ENCODE measurements around the gene SCMH1.

SCMH1 gene

DNA sequence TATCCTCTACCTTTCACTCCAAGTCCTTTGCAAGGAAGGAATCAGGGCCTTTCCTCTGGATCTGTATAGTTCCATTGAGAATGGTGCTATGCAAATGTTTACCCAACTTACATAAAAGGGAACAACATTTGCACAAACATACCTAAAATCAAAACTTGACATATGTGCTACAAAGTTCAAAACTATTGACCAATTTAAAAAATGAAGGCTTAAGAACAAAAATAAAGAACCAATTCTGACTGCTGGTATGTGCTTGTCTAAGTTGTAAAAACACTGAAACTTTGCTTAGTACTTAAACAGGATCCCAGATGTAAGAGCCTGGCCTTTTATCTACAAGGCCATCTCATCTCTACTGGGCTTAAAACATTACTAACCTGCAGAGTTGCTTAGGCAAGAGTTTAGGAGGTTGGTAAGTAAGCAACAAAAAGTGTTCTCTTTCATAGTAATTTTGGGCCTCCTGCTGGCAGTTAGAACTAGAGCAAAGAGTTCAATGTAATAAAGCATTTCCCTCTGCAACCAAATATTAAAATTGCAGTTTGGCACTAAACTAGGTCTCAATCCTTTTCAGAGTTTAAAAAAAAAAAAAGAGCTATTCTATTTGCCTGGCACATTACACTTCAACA is 2.0 kb downstream of the SCMH1 start:
- Histone ChIP-seq H4K20me1 (ENCODE audit: control insufficient read depth, insufficient read depth, low read depth, low read length) (peaks cover 24% of the 10 kb centered on the region), H3K27ac (ENCODE audit: low read depth, low read length) (peak overlapping the region; percentile 72)
- TF ChIP-seq, protein P1, sequence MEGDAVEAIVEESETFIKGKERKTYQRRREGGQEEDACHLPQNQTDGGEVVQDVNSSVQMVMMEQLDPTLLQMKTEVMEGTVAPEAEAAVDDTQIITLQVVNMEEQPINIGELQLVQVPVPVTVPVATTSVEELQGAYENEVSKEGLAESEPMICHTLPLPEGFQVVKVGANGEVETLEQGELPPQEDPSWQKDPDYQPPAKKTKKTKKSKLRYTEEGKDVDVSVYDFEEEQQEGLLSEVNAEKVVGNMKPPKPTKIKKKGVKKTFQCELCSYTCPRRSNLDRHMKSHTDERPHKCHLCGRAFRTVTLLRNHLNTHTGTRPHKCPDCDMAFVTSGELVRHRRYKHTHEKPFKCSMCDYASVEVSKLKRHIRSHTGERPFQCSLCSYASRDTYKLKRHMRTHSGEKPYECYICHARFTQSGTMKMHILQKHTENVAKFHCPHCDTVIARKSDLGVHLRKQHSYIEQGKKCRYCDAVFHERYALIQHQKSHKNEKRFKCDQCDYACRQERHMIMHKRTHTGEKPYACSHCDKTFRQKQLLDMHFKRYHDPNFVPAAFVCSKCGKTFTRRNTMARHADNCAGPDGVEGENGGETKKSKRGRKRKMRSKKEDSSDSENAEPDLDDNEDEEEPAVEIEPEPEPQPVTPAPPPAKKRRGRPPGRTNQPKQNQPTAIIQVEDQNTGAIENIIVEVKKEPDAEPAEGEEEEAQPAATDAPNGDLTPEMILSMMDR (IDR thresholded peaks at IDR 0.05; ENCODE audit: low read depth, low read length, poor library complexity, severe bottlenecking): peak; percentile 36
- TF ChIP-seq EZH2phosphoT487 (IDR thresholded peaks at IDR 0.05; ENCODE audit: borderline replicate concordance, low read length): no peak

DNA sequence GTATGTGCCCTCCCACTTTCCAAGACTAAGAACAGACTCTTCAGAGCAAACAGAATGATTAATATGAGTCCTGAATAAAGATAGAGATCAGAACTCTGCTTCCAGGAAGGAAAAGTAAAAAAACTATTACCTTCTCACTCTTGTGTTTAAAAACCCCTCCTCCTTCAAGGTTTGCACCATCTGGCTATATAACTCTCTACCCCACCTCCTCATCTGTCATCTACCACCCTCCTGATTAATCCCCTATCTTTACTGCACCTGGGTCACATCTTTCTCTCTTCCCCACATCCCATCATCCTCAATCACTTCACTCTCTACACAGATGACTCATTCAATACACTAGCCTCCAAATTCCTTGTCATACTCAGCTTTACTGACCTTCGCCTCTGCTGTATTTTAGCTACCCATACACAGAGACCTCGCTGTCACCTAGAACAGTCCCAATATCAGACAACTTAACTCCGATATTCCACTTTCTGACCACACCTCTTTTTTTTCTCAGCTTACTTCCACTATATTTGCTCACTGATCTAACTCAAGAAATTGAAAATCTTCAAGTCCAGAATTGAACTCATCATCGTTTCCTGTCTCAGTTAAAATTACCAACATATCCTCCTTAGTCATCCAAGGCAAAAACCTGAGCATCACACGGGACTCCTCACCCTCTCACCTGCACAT is 3.7 kb downstream of the SCMH1 start:
- Histone ChIP-seq H3K4me1 (ENCODE audit: control insufficient read depth, low read length) (peaks cover 49% of the 10 kb centered on the region), H3K9me3 (ENCODE audit: control insufficient read depth, insufficient read depth, low read length) (no peaks in the 10 kb centered on the region), H3K27me3 (ENCODE audit: control insufficient read depth, low read length) (no peaks in the 10 kb centered on the region)

More for the DNA sequence above, 2.0 kb downstream of the SCMH1 start:
- no peaks in the 10 kb centered on the region for H3K9me2 ChIP-seq (replicated peaks; ENCODE audit: control insufficient read depth, low read length)
- H3K27me3 ChIP-seq (ENCODE audit: control insufficient read depth, low read length): no peaks in the 10 kb centered on the region
- H3K79me2 ChIP-seq (ENCODE audit: control insufficient read depth, low read length): peaks cover 81% of the 10 kb centered on the region
- peak overlapping the region; percentile 71 for H3K4me3 ChIP-seq (ENCODE audit: low read length)
- H3K4me2 ChIP-seq (ENCODE audit: low read length): peak overlapping the region; percentile 63
- H3K9me3 ChIP-seq (ENCODE audit: control insufficient read depth, insufficient read depth, low read length): no peaks in the 10 kb centered on the region
- peaks cover 58% of the 10 kb centered on the region for H3K4me1 ChIP-seq (ENCODE audit: control insufficient read depth, low read length)
- peaks cover 8% of the 10 kb centered on the region; the same call in 1 of the 2 replicates for H3F3A ChIP-seq (ENCODE audit: control insufficient read depth, insufficient read depth)
- H3K36me3 ChIP-seq (ENCODE audit: control insufficient read depth, low read length): peaks cover 23% of the 10 kb centered on the region

DNA sequence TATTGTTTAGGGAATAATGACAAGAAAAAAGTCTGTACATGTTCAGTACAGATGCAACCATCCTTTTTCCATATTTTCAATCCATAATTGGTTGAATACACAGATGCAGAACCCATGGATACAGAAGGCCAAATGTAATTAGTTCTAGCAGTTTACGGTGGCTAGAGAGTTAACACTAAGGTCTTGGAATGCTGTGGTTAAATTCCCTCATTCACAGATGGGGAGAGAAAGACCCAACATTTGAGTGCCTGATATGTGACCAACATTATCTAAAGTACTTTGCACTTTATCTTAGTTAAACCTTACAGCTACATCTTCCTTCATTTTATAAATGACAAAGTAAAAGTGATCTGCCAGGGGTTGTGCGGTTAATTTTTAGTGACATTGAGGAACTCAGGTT is 5.3 kb downstream of the SCMH1 start:
- peaks cover 31% of the 10 kb centered on the region for H4K20me1 ChIP-seq (ENCODE audit: control insufficient read depth, insufficient read depth, low read depth, low read length)
- no peak overlapping the region for H3K4me3 ChIP-seq (ENCODE audit: low read length)
- no peak overlapping the region for H3K27ac ChIP-seq (ENCODE audit: low read depth, low read length)
- peaks cover 99% of the 10 kb centered on the region for H3K79me2 ChIP-seq (ENCODE audit: control insufficient read depth, low read length)
- no peaks in the 10 kb centered on the region for H3K9me3 ChIP-seq (ENCODE audit: control insufficient read depth, insufficient read depth, low read length)
- TF ChIP-seq EZH2phosphoT487 (IDR thresholded peaks at IDR 0.05; ENCODE audit: borderline replicate concordance, low read length): no peak
- TF ChIP-seq, protein P1 (IDR thresholded peaks at IDR 0.05; ENCODE audit: low read depth, low read length, poor library complexity, severe bottlenecking): no peak
- H3K4me1 ChIP-seq (ENCODE audit: control insufficient read depth, low read length): peaks cover 38% of the 10 kb centered on the region
- H3F3A ChIP-seq (ENCODE audit: control insufficient read depth, insufficient read depth): peaks cover 8% of the 10 kb centered on the region; the same call in 1 of the 2 replicates
- no peak overlapping the region for H3K4me2 ChIP-seq (ENCODE audit: low read length)
- H3K36me3 ChIP-seq (ENCODE audit: control insufficient read depth, low read length): peaks cover 38% of the 10 kb centered on the region
- H3K9me2 ChIP-seq (replicated peaks; ENCODE audit: control insufficient read depth, low read length): no peaks in the 10 kb centered on the region
- H3K27me3 ChIP-seq (ENCODE audit: control insufficient read depth, low read length): no peaks in the 10 kb centered on the region

More for the DNA sequence above, 3.7 kb downstream of the SCMH1 start:
- Histone ChIP-seq H4K20me1 (ENCODE audit: control insufficient read depth, insufficient read depth, low read depth, low read length) (peaks cover 24% of the 10 kb centered on the region), H3K36me3 (ENCODE audit: control insufficient read depth, low read length) (peaks cover 31% of the 10 kb centered on the region), H3K27ac (ENCODE audit: low read depth, low read length) (no peak overlapping the region), H3F3A (ENCODE audit: control insufficient read depth, insufficient read depth) (peaks cover 8% of the 10 kb centered on the region; the same call in 1 of the 2 replicates), H3K9me2 (replicated peaks; ENCODE audit: control insufficient read depth, low read length) (no peaks in the 10 kb centered on the region), H3K4me3 (ENCODE audit: low read length) (no peak overlapping the region), H3K4me2 (ENCODE audit: low read length) (peak overlapping the region; percentile 63), H3K79me2 (ENCODE audit: control insufficient read depth, low read length) (peaks cover 95% of the 10 kb centered on the region)
- TF ChIP-seq EZH2phosphoT487 (IDR thresholded peaks at IDR 0.05; ENCODE audit: borderline replicate concordance, low read length): no peak
- TF ChIP-seq, protein P1 (IDR thresholded peaks at IDR 0.05; ENCODE audit: low read depth, low read length, poor library complexity, severe bottlenecking): no peak
